ENCODE results near the gene RNU7-1. TPM values are rescaled to one million over a fixed set of nuclear protein-coding genes. Genes with fewer than 3 reads are reported as not detected.
A peak's percentile ranks its signal among the peaks of the same experiment; 100 is the strongest.

RNU7-1 gene
- total and polyA plus RNA-seq, 4 donors, result 16.2 to 21.9 TPM; not detected in 2

- no peaks in the 10 kb centered on the region for H3K9me3 ChIP-seq (ENCODE audit: control insufficient read depth, insufficient read depth, low read length)
- no peak overlapping the region for H3K27ac ChIP-seq (ENCODE audit: low read depth, low read length)
- 85% methylated on average over 10 of the region's 11 CpGs for WGBS (ENCODE audit: insufficient coverage)
- no peak for DNase-seq (ENCODE audit: low read depth in 4 of 6, low spot score in 6 of 6)
- H3K4me1 ChIP-seq (ENCODE audit: control insufficient read depth, insufficient read depth, low read length), result peaks cover 51% of the 10 kb centered on the region
- H3K36me3 ChIP-seq (ENCODE audit: control insufficient read depth, insufficient read depth, low read length), result peaks cover 43% of the 10 kb centered on the region
- no peaks in the 10 kb centered on the region for H3K27me3 ChIP-seq (ENCODE audit: control insufficient read depth, insufficient read depth, low read length)
- H3K4me3 ChIP-seq (ENCODE audit: low read depth, low read length), result no peak overlapping the region
Observed at GRCh38 chr12:6945613-6946012, 2.0 kb downstream of the RNU7-1 start.

DNA sequence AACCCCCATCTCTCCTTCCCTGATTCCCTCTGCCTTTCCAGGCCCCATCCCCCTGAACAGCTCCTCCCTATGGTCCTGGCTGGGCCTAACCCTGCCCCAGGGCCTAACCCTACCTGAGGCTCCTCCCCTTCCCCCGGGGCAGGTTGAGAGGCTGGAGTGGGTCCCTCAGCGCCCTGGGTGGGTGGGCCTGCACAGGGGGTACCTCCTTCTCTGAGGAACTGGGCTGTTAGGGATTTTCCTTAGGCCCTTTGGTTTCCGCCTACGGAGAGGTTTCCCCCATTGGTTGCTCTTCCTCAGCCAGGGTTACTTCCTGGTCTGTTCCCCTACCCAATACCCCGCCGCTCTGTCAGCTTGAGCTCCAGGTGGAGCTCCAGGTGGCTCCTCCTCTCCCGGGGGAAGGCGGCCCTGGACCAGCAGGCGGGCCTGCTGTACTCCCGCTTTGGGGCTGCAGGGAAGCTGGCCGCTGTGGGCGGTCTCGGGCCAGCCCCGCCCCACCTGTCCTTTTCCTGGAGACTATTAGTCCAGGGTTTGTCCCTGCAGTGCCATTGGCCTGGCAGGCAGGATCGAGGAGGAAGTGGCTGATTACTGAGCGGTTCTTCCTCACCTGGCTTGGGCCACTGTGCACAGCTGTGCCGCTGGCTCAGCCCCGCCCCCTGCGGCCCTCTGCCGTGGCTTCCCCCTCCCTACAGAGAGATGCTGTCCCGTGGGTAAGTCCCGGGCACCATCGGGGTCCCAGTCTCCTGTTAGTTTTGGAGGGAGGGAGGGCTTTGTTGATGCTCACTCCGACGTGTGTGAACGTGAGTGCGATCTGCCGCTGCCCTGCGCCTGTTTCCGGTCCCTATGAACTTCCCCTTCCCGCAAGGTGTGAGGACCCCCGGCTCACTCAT is 2.7 kb downstream of the RNU7-1 start:
- Histone ChIP-seq H3K36me3 (ENCODE audit: control insufficient read depth, insufficient read depth, low read length) (peaks cover 37% of the 10 kb centered on the region), H3K4me3 (ENCODE audit: low read depth, low read length) (no peak overlapping the region), H3K27ac (ENCODE audit: low read depth, low read length) (no peak overlapping the region), H3K4me1 (ENCODE audit: control insufficient read depth, insufficient read depth, low read length) (peaks cover 50% of the 10 kb centered on the region), H3K27me3 (ENCODE audit: control insufficient read depth, insufficient read depth, low read length) (no peaks in the 10 kb centered on the region), H3K9me3 (ENCODE audit: control insufficient read depth, insufficient read depth, low read length) (no peaks in the 10 kb centered on the region)
- DNase-seq (ENCODE audit: low read depth in 4 of 6, low spot score in 6 of 6), result no peak
- WGBS (ENCODE audit: insufficient coverage), result 42% methylated on average over 21 of the region's 32 CpGs

DNA sequence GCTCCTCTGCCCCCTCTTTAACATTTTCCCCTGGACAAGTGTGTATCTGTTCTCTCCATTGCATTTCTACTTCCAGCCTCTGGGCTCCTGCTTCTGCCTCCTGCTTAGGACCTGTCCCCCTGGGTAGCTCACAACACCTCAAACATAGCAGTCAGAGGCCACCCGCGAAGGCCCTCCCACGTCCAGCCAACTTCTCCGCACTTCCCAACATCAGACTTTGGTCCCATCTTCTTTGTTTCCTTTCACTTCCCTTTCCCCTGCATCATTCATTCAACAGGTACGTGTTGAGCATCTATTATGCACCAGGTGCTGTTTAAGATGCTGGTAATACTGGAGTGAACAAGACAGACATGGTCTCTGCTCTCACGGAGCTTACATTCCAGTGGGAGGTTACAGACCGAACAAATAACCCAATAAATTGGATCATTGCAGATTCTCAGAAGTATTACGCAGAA is 3.3 kb downstream of the RNU7-1 start:
- peaks cover 30% of the 10 kb centered on the region for H3K36me3 ChIP-seq (ENCODE audit: control insufficient read depth, insufficient read depth, low read length)
- H3K4me1 ChIP-seq (ENCODE audit: control insufficient read depth, insufficient read depth, low read length), result peaks cover 44% of the 10 kb centered on the region
- no peak overlapping the region for H3K4me3 ChIP-seq (ENCODE audit: low read depth, low read length)
- 94% methylated on average over 3 of the region's 8 CpGs for WGBS (ENCODE audit: insufficient coverage)
- H3K9me3 ChIP-seq (ENCODE audit: control insufficient read depth, insufficient read depth, low read length), result no peaks in the 10 kb centered on the region
- no peak for DNase-seq (ENCODE audit: low read depth in 4 of 6, low spot score in 6 of 6)
- no peak overlapping the region for H3K27ac ChIP-seq (ENCODE audit: low read depth, low read length)
- H3K27me3 ChIP-seq (ENCODE audit: control insufficient read depth, insufficient read depth, low read length), result no peaks in the 10 kb centered on the region

DNA sequence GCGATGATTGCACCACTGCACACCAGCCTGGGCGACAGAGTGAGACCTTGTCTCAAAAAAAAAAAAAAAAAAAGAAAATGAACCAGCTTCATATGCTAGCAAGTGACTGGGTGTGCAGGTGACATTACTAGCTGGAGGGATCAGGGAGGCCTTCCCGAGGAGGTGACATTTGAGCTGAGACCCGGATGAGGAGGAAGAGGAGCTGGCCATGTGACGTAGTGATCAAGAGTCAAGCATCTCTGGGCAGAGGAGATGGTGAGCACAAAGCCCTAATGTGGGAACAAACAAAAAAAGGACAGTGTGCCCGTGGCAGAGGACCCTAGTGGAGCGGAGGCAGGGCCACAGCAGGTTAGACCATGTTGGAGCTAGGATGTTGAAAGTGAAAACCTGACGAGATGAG is 4.0 kb downstream of the RNU7-1 start:
- no peaks in the 10 kb centered on the region for H3K27me3 ChIP-seq (ENCODE audit: control insufficient read depth, insufficient read depth, low read length)
- no peaks in the 10 kb centered on the region for H3K9me3 ChIP-seq (ENCODE audit: control insufficient read depth, insufficient read depth, low read length)
- DNase-seq (ENCODE audit: low read depth in 4 of 6, low spot score in 6 of 6), result no peak
- peaks cover 28% of the 10 kb centered on the region for H3K36me3 ChIP-seq (ENCODE audit: control insufficient read depth, insufficient read depth, low read length)
- H3K27ac ChIP-seq (ENCODE audit: low read depth, low read length), result no peak overlapping the region
- peaks cover 44% of the 10 kb centered on the region for H3K4me1 ChIP-seq (ENCODE audit: control insufficient read depth, insufficient read depth, low read length)
- WGBS (ENCODE audit: insufficient coverage), result 96% methylated on average over 6 of the region's 8 CpGs
- no peak overlapping the region for H3K4me3 ChIP-seq (ENCODE audit: low read depth, low read length)

- DNase-seq (ENCODE audit: low read depth in 4 of 6, low spot score in 6 of 6), result no peak
- Histone ChIP-seq H3K4me3 (ENCODE audit: low read depth, low read length) (no peak overlapping the region), H3K27ac (ENCODE audit: low read depth, low read length) (no peak overlapping the region), H3K4me1 (ENCODE audit: control insufficient read depth, insufficient read depth, low read length) (peaks cover 43% of the 10 kb centered on the region), H3K27me3 (ENCODE audit: control insufficient read depth, insufficient read depth, low read length) (no peaks in the 10 kb centered on the region), H3K9me3 (ENCODE audit: control insufficient read depth, insufficient read depth, low read length) (no peaks in the 10 kb centered on the region), H3K36me3 (ENCODE audit: control insufficient read depth, insufficient read depth, low read length) (peaks cover 27% of the 10 kb centered on the region)
- WGBS (ENCODE audit: insufficient coverage), result 89% methylated on average over 7 of the region's 15 CpGs
Observed at GRCh38 chr12:6948873-6949594, 5.4 kb downstream of the RNU7-1 start.

DNA sequence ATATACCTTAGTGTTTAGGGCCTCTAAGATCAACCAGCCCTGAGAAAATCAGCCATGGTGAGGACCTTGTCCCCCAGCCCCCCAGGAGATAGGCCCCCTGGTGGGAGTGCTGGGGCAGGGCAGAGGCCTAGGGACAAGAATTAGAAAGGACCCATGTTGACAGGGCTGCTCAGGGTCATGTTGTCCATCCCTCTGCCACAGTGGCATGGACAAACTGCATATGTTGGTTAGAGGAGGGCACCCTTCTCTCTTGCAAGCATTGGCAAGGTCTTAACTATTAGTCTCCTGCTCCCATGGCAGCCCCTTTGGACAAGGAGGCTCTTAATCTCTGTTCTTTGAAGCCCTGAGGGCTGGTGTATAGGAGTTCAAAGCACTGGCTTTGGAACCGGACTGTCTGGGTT is 6.8 kb downstream of the RNU7-1 start:
- WGBS (ENCODE audit: insufficient coverage), result 100% methylated on average over 1 of the region's 1 CpG
- Histone ChIP-seq H3K4me1 (ENCODE audit: control insufficient read depth, insufficient read depth, low read length) (peaks cover 31% of the 10 kb centered on the region), H3K36me3 (ENCODE audit: control insufficient read depth, insufficient read depth, low read length) (peaks cover 27% of the 10 kb centered on the region), H3K27me3 (ENCODE audit: control insufficient read depth, insufficient read depth, low read length) (no peaks in the 10 kb centered on the region), H3K9me3 (ENCODE audit: control insufficient read depth, insufficient read depth, low read length) (no peaks in the 10 kb centered on the region), H3K27ac (ENCODE audit: low read depth, low read length) (no peak overlapping the region), H3K4me3 (ENCODE audit: low read depth, low read length) (no peak overlapping the region)
- no peak for DNase-seq (ENCODE audit: low read depth in 4 of 6, low spot score in 6 of 6)

DNA sequence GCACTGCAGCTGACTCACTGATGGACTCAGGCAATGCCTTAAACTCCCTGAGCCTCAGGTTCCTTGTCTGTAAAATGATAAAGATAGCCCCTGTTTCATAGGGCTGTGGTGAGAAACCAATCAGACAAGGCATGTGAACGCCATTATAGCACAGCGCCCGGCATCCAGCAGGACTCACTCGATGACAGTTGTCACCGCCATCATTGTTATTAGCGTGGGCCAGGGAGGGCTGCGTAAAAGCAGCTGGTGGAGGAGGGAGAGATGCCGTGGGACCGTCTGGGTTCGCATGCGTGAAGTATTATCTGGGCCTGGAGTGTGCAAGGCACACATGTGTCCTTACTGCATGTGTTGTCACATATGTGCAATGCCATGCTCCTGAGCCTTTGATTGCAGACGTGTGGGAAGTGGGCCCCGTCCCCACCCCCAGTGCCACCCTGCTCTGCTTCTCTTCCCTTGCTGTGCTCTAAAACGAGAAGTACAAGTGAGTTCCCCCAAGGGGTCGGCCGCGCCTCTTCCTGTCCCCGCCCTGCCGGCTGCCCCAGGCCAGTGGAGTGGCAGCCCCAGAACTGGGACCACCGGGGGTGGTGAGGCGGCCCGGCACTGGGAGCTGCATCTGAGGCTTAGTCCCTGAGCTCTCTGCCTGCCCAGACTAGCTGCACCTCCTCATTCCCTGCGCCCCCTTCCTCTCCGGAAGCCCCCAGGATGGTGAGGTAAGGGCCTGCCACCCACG is 7.4 kb downstream of the RNU7-1 start, which contains the start of gene PTPN6:
Gene PTPN6 (plus strand): TSS at position 546 of the 730 bp plus-strand sequence. CDS start 157 bp downstream, at position 703.
- peaks cover 24% of the 10 kb centered on the region for H3K36me3 ChIP-seq (ENCODE audit: control insufficient read depth, insufficient read depth, low read length)
- H3K4me1 ChIP-seq (ENCODE audit: control insufficient read depth, insufficient read depth, low read length), result peaks cover 26% of the 10 kb centered on the region
- no peaks in the 10 kb centered on the region for H3K9me3 ChIP-seq (ENCODE audit: control insufficient read depth, insufficient read depth, low read length)
- H3K4me3 ChIP-seq (ENCODE audit: low read depth, low read length), result peak within 1 kb of the TSS; percentile 7
- H3K27ac ChIP-seq (ENCODE audit: low read depth, low read length), result no peak within 1 kb of the TSS
- 68% methylated on average over 25 of the region's 25 CpGs for WGBS (ENCODE audit: insufficient coverage)
- no peak for DNase-seq (ENCODE audit: low read depth in 4 of 6, low spot score in 6 of 6)
- H3K27me3 ChIP-seq (ENCODE audit: control insufficient read depth, insufficient read depth, low read length), result no peaks in the 10 kb centered on the region

DNA sequence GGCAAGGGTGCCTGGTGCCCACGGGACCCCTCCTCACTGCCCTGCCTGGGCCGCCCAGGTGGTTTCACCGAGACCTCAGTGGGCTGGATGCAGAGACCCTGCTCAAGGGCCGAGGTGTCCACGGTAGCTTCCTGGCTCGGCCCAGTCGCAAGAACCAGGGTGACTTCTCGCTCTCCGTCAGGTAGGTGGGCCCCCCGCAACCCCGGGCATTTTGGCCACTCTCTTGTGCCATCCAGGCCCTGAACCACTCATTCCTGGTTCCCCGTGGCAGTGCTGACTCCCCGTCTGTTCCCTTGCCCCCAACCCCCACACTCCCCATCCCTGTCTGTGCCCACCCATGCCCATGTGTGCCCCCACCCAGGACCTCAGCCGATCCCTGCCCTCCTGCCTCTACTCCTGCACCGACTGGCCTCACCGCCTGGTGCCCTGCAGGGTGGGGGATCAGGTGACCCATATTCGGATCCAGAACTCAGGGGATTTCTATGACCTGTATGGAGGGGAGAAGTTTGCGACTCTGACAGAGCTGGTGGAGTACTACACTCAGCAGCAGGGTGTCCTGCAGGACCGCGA is 8.0 kb downstream of the RNU7-1 start:
- Histone ChIP-seq H3K4me3 (ENCODE audit: low read depth, low read length) (peak overlapping the region; percentile 7), H3K4me1 (ENCODE audit: control insufficient read depth, insufficient read depth, low read length) (peaks cover 19% of the 10 kb centered on the region), H3K9me3 (ENCODE audit: control insufficient read depth, insufficient read depth, low read length) (no peaks in the 10 kb centered on the region), H3K36me3 (ENCODE audit: control insufficient read depth, insufficient read depth, low read length) (peaks cover 22% of the 10 kb centered on the region), H3K27ac (ENCODE audit: low read depth, low read length) (no peak overlapping the region), H3K27me3 (ENCODE audit: control insufficient read depth, insufficient read depth, low read length) (no peaks in the 10 kb centered on the region)
- DNase-seq (ENCODE audit: low read depth in 4 of 6, low spot score in 6 of 6), result no peak
- 90% methylated on average over 20 of the region's 20 CpGs for WGBS (ENCODE audit: insufficient coverage)
